Right lobe of liver (tissue), 6 donors: Measurements from ENCODE around the gene IQCF2. TPM values are rescaled to one million over a fixed set of nuclear protein-coding genes. Genes with fewer than 3 reads are reported as not detected.
A peak's percentile ranks its signal among the peaks of the same experiment; 100 is the strongest.

Experiments used
- ATAC-seq, 4 donors: fragments of 200-7000 bp; cut with Tn5 transposase; one replicate each; pipeline ENCODE4 v1.9.1; 2020; ENCODE audit warnings: mild to moderate bottlenecking in 4 of 4, moderate library complexity in 4 of 4
- DNase-seq, 3 donors: peaks; one replicate each; pipeline ENCODE4 v3.0.0-alpha.2; 2020
- H3K27ac ChIP-seq, 3 donors: fragments of 200-600 bp; one replicate each; pipeline ENCODE4 v1.8.0; 2022
- H3K27me3 ChIP-seq, 2 donors: fragments of 200-600 bp; one replicate each; pipeline ENCODE4 v1.8.0; 2022
- H3K36me3 ChIP-seq, 4 donors: fragments of 200-600 bp; sonication (generic) in 1 of 4; one replicate each; pipeline versions ENCODE4 v1.5.1 to v1.8.0; 2017 to 2022; ENCODE audit warnings: control low read depth in 1 of 4
- H3K4me1 ChIP-seq, 4 donors: fragments of 200-600 bp; sonication (generic) in 1 of 4; one replicate each; pipeline versions ENCODE4 v1.5.1 to v1.8.0; 2017 to 2022; ENCODE audit warnings: control low read depth in 1 of 4
- H3K4me3 ChIP-seq, 3 donors: fragments of 200-600 bp; one replicate each; pipeline ENCODE4 v1.8.0; 2022
- H3K9me3 ChIP-seq, 4 donors: fragments of 200-600 bp; sonication (generic) in 1 of 4; one replicate each; pipeline versions ENCODE4 v1.5.1 to v1.8.0; 2017 to 2022; ENCODE audit warnings: control low read depth in 1 of 4
- CTCF ChIP-seq, 4 donors: fragments of 200-600 bp in 3 of 4; fragments of 450-650 bp in 1 of 4; IDR thresholded peaks; one replicate each; pipeline versions ENCODE4 v1.5.1 to v1.8.0; 2016 to 2022; ENCODE audit warnings: antibody characterized with exemption in 4 of 4, mild to moderate bottlenecking in 2 of 4
- POLR2A ChIP-seq: fragments of 450-650 bp; IDR thresholded peaks from one replicate; pipeline ENCODE4 v1.6.1; 2017; ENCODE audit warnings: antibody characterized with exemption, mild to moderate bottlenecking
- WGBS: methylation state at CpG from one replicate; pipeline ENCODE4 v1.1.6; 2018; ENCODE audit warnings: low coverage, low lambda C conversion rate; ENCODE audit not compliant: insufficient coverage; ENCODE audit errors: missing lambda C conversion rate; 5-methylcytosine and 5-hydroxymethylcytosine counted together
- intact Hi-C, 2 donors: fragments of 100-400 bp; cut with DNase I; formaldehyde crosslinking; loops; one replicate each; pipeline versions ENCODE4 v1.11.2 to v1.14.1; 2022
- long read RNA-seq: library from polyadenylated mRNA; unstranded; transcript quantifications from one replicate; pipeline ENCODE4 v2.0.0, GENCODE V29; 2019
- total RNA-seq, 6 experiments: library from RNA; depleted of rRNA in 2 of 6; stranded (reverse); fragments of >200 nt in 2 of 6; fragmentation: NEBNext Ultra II Directional in 3 of 6; extraction: Animal tissue kit (Norgen Biotek cat#: 25700) in 3 of 6; gene quantifications; one replicate each; pipeline versions ENCODE4 v1.1.0 to v1.2.4, GENCODE V29; 2016 to 2023
- donor health status: DM: no; HTN: yes; CAD: no.
- donor health status: DM: no; HTN: no; CAD: no.
- donor health status: DM: no; HTN: no; CAD: no.
- donor health status: DM: no; HTN: yes; CAD: no.
- donor health status: DM: no; HTN: yes; CAD: no.

Gene IQCF2
- total RNA-seq = not detected
- long read RNA-seq = 0 reads

- no peak for ATAC-seq
- no peak within 1 kb of the TSS for H3K4me3 ChIP-seq
- no peaks in the 10 kb centered on the region for H3K27me3 ChIP-seq
- intact Hi-C loops = no loop called here
- no peaks in the 10 kb centered on the region for H3K36me3 ChIP-seq
- WGBS = 31% methylated on average over 4 of the region's 7 CpGs
- DNase-seq = no peak
- TF ChIP-seq POLR2A (no peak), CTCF (IDR thresholded peaks at IDR 0.05) (no peak)
- H3K9me3 ChIP-seq = no peaks in the 10 kb centered on the region
- H3K27ac ChIP-seq = no peak within 1 kb of the TSS
- H3K4me1 ChIP-seq = no peaks in the 10 kb centered on the region
Observed at GRCh38 chr3:51860703-51861665, at the start of gene IQCF2. Gene IQCF2 (plus strand): TSS chr3:51861615. CDS start chr3:51861667, 52 bp downstream.

GRCh38 chr3:51813539-51813938 is 47.9 kb upstream of the IQCF2 start:
- Histone ChIP-seq H3K4me1 (no peaks in the 10 kb centered on the region), H3K4me3 (no peak overlapping the region), H3K27me3 (no peaks in the 10 kb centered on the region), H3K9me3 (no peaks in the 10 kb centered on the region), H3K36me3 (no peaks in the 10 kb centered on the region), H3K27ac (no peak overlapping the region)
- DNase-seq = peak; percentile 43 to 70 (median 67)
- intact Hi-C loops = no loop called here
- TF ChIP-seq CTCF (IDR thresholded peaks at IDR 0.05) = no peak
- no peak for TF ChIP-seq POLR2A
- peak; percentile 52 to 83 (median 66) for ATAC-seq
- 60% methylated on average over 6 of the region's 6 CpGs for WGBS

GRCh38 chr3:51814034-51814433 is 47.4 kb upstream of the IQCF2 start:
- Histone ChIP-seq H3K36me3 (no peaks in the 10 kb centered on the region), H3K9me3 (no peaks in the 10 kb centered on the region)

GRCh38 chr3:51815614-51816013 is 45.8 kb upstream of the IQCF2 start:
- no peak for ATAC-seq
- intact Hi-C loops = no loop called here
- no peak overlapping the region for H3K4me3 ChIP-seq
- H3K4me1 ChIP-seq = no peaks in the 10 kb centered on the region
- no peak for TF ChIP-seq CTCF (IDR thresholded peaks at IDR 0.05)
- no peak for TF ChIP-seq POLR2A
- H3K9me3 ChIP-seq = no peaks in the 10 kb centered on the region
- H3K27ac ChIP-seq = no peak overlapping the region
- H3K36me3 ChIP-seq = no peaks in the 10 kb centered on the region
- H3K27me3 ChIP-seq = no peaks in the 10 kb centered on the region
- WGBS = 18% methylated on average over 3 of the region's 4 CpGs
- DNase-seq = no peak

More at GRCh38 chr3:51814034-51814433, 47.4 kb upstream of the IQCF2 start:
- no CpG with 5 or more reads among the region's 3 CpGs for WGBS
- H3K4me3 ChIP-seq = no peak overlapping the region
- H3K4me1 ChIP-seq = no peaks in the 10 kb centered on the region
- peak in 1 of 4 donors; percentile 11 for ATAC-seq
- TF ChIP-seq CTCF (IDR thresholded peaks at IDR 0.05) (no peak), POLR2A (no peak)
- DNase-seq = no peak
- no peaks in the 10 kb centered on the region for H3K27me3 ChIP-seq
- intact Hi-C loops = no loop called here
- H3K27ac ChIP-seq = no peak overlapping the region
